AG04450 (cell line): Measurements from ENCODE around the gene SCFD2. TPM values are rescaled to one million over a fixed set of nuclear protein-coding genes. Genes with fewer than 3 reads are reported as not detected.
A peak's percentile ranks its signal among the peaks of the same experiment; 100 is the strongest.

Source experiments
- CTCF ChIA-PET: fragments of 300-600, 350-600 bp; formaldehyde crosslinking; extraction: SDS; loops from one replicate; lab custom pipeline; 2022; ENCODE audit warnings: antibody characterized with exemption, inconsistent platforms; lab: Charles Lee
- POLR2A ChIA-PET: fragments of 350-600 bp; formaldehyde crosslinking; extraction: SDS; loops from one replicate; lab custom pipeline; 2021; ENCODE audit warnings: antibody characterized with exemption, inconsistent platforms; lab: Yijun Ruan, JAX
- DNase-seq: peaks from one replicate; pipeline ENCODE4 v3.0.0-alpha.2; 2011; ENCODE audit warnings: low read depth, low spot score
- H3K27ac ChIP-seq: one replicate; pipeline ENCODE4 v1.5.1; 2012; ENCODE audit warnings: low read depth, low read length, control low read depth
- H3K27me3 ChIP-seq: one replicate; pipeline ENCODE4 v1.6.0; 2012; ENCODE audit warnings: low read length; ENCODE audit not compliant: control insufficient read depth, insufficient read depth
- H3K4me3 ChIP-seq: 2 replicates; pipeline ENCODE4 v1.5.1; 2011; ENCODE audit warnings: mild to moderate bottlenecking, low read depth, low read length, control low read depth
- H3K9me3 ChIP-seq: 2 replicates; pipeline ENCODE4 v1.5.1; 2012; ENCODE audit warnings: low read length; ENCODE audit not compliant: control insufficient read depth, insufficient read depth
- CTCF ChIP-seq: IDR thresholded peaks from 2 replicates; pipeline ENCODE4 v1.5.1; 2011; ENCODE audit warnings: low read depth, low read length, control low read depth, inconsistent platforms
- polyA plus RNA-seq: library from polyadenylated mRNA; depleted of rRNA; stranded (reverse); fragments of >200 nt; gene quantifications from 2 replicates; pipeline ENCODE4 v1.2.3, GENCODE V29; 2011

SCFD2 gene
- polyA plus RNA-seq, 1 experiment = 16.4 TPM

GRCh38 chr4:52865300-52865699 is 500.6 kb downstream of the SCFD2 start:
- Histone ChIP-seq H3K9me3 (peaks cover 3% of the 10 kb centered on the region; the same call in 1 of the 2 replicates), H3K27me3 (peaks cover 18% of the 10 kb centered on the region), H3K27ac (no peak overlapping the region), H3K4me3 (no peak overlapping the region)
- ChIA-PET CTCF (interaction anchor here (3.0 to 3.2 kb wide), 2 partner anchors 117 to 320 kb away, joined by 15 to 17 read pairs; no protein-coding TSS in a partner anchor), POLR2A (interaction anchor here (1.2 kb wide), 1 partner anchor 41 kb away, joined by 5 read pairs; no protein-coding TSS in a partner anchor)
- no peak for DNase-seq
- TF ChIP-seq CTCF = no peak

GRCh38 chr4:52864793-52865192 is 501.1 kb downstream of the SCFD2 start:
- CTCF ChIA-PET = interaction anchor here (1.0 to 3.2 kb wide), 3 partner anchors 118 to 319 kb away, joined by 3 to 17 read pairs (median 15); no protein-coding TSS in a partner anchor

GRCh38 chr4:52863324-52863723 is 502.5 kb downstream of the SCFD2 start:
- H3K27me3 ChIP-seq = peaks cover 26% of the 10 kb centered on the region
- DNase-seq = no peak
- POLR2A ChIA-PET = interaction anchor here (0.6 to 1.4 kb wide), 3 partner anchors 11 to 141 kb away, joined by 5 to 7 read pairs (median 5); no protein-coding TSS in a partner anchor
- H3K27ac ChIP-seq = no peak overlapping the region
- H3K9me3 ChIP-seq = peaks cover 4% of the 10 kb centered on the region; the same call in 1 of the 2 replicates
- TF ChIP-seq CTCF = no peak
- H3K4me3 ChIP-seq = peak overlapping the region; percentile 75
- CTCF ChIA-PET = interaction anchor here (0.6 to 3.2 kb wide), 3 partner anchors 79 to 318 kb away, joined by 3 to 17 read pairs (median 15); no protein-coding TSS in a partner anchor

More at GRCh38 chr4:52864793-52865192, 501.1 kb downstream of the SCFD2 start:
- no peak for TF ChIP-seq CTCF
- Histone ChIP-seq H3K9me3 (peaks cover 3% of the 10 kb centered on the region; the same call in 1 of the 2 replicates), H3K27ac (no peak overlapping the region), H3K4me3 (no peak overlapping the region), H3K27me3 (peaks cover 19% of the 10 kb centered on the region)
- POLR2A ChIA-PET = interaction anchor here (1.2 kb wide), 1 partner anchor 40 kb away, joined by 5 read pairs; no protein-coding TSS in a partner anchor
- DNase-seq = no peak

GRCh38 chr4:52862639-52863161 is 503.2 kb downstream of the SCFD2 start:
- H3K27ac ChIP-seq = no peak overlapping the region

More at GRCh38 chr4:52862639-52863161, 503.2 kb downstream of the SCFD2 start:
- Histone ChIP-seq H3K27me3 (peaks cover 29% of the 10 kb centered on the region), H3K4me3 (peak overlapping the region; percentile 75), H3K9me3 (peaks cover 5% of the 10 kb centered on the region; the same call in 1 of the 2 replicates)
- POLR2A ChIA-PET = interaction anchor here (1.4 kb wide), 2 partner anchors 38 to 140 kb away, joined by 5 to 7 read pairs; no protein-coding TSS in a partner anchor
- CTCF ChIA-PET = interaction anchor here (3.0 to 3.2 kb wide), 2 partner anchors 120 to 317 kb away, joined by 15 to 17 read pairs; no protein-coding TSS in a partner anchor
- TF ChIP-seq CTCF = no peak
- DNase-seq = no peak
